Keratinocyte (primary cell): ENCODE measurements around the gene ARSK. TPM values are rescaled to one million over a fixed set of nuclear protein-coding genes. Genes with fewer than 3 reads are reported as not detected.

Source experiments
- DNase-seq: peaks from one replicate; pipeline ENCODE4 v3.0.0-alpha.2; 2011; ENCODE audit warnings: low read depth, missing footprints, low spot score
- FAIRE-seq: peaks from 2 replicates; lab custom pipeline; 2011; peaks lifted over from hg19 to GRCh38; lab: Jason Lieb, UNC
- H2AFZ ChIP-seq: 2 replicates; pipeline ENCODE4 v1.6.0; 2012; ENCODE audit warnings: low read length, control low read depth, inconsistent platforms; ENCODE audit not compliant: control insufficient read depth
- H3K27ac ChIP-seq: 2 replicates; pipeline ENCODE4 v1.5.1; 2011; ENCODE audit warnings: low read length; ENCODE audit not compliant: control insufficient read depth, insufficient read depth
- H3K27me3 ChIP-seq: 3 replicates; pipeline ENCODE4 v1.6.0; 2011; ENCODE audit warnings: low read length; ENCODE audit not compliant: control insufficient read depth, insufficient read depth; ENCODE audit errors: extremely low read depth
- H3K36me3 ChIP-seq, 2 experiments: 2 replicates in 1 of 2; 3 replicates in 1 of 2; pipeline ENCODE4 v1.5.1; 2011; ENCODE audit warnings: low read length in 2 of 2, mild to moderate bottlenecking in 1 of 2; ENCODE audit not compliant: control insufficient read depth in 2 of 2, insufficient read depth in 2 of 2; ENCODE audit errors: extremely low read depth in 1 of 2
- H3K4me1 ChIP-seq: 3 replicates; pipeline ENCODE4 v1.5.1; 2011; ENCODE audit warnings: low read length; ENCODE audit not compliant: control insufficient read depth, insufficient read depth; ENCODE audit errors: extremely low read depth
- H3K4me2 ChIP-seq: 3 replicates; pipeline ENCODE4 v1.6.0; 2011; ENCODE audit warnings: low read depth, low read length; ENCODE audit not compliant: control insufficient read depth, insufficient read depth; ENCODE audit errors: extremely low read depth
- H3K4me3 ChIP-seq, 3 experiments: fragments of 200-600 bp in 1 of 3; sonication (generic) in 1 of 3; 2 replicates in 2 of 3; 3 replicates in 1 of 3; pipeline ENCODE4 v1.5.1; 2011 to 2016; ENCODE audit warnings: low read length in 3 of 3, mild to moderate bottlenecking in 3 of 3, control low read depth in 2 of 3, inconsistent platforms in 1 of 3, low read depth in 1 of 3, mixed read lengths in 1 of 3, mixed run types in 1 of 3, moderate library complexity in 1 of 3; ENCODE audit not compliant: control insufficient read depth in 2 of 3, insufficient read depth in 2 of 3; ENCODE audit errors: extremely low read depth in 1 of 3
- H3K79me2 ChIP-seq: 2 replicates; pipeline ENCODE4 v1.6.0; 2012; ENCODE audit warnings: low read length; ENCODE audit not compliant: control insufficient read depth, insufficient read depth
- H3K9ac ChIP-seq: 3 replicates; pipeline ENCODE4 v1.6.0; 2011; ENCODE audit warnings: low read length; ENCODE audit not compliant: control insufficient read depth, insufficient read depth; ENCODE audit errors: extremely low read depth
- H3K9me1 ChIP-seq: 3 replicates; pipeline ENCODE4 v1.6.0; 2011; ENCODE audit warnings: low read length; ENCODE audit not compliant: control insufficient read depth, insufficient read depth; ENCODE audit errors: extremely low read depth
- H3K9me3 ChIP-seq: 2 replicates; pipeline ENCODE4 v1.5.1; 2012; ENCODE audit warnings: low read depth, low read length; ENCODE audit not compliant: control insufficient read depth
- H4K20me1 ChIP-seq: 3 replicates; pipeline ENCODE4 v1.6.0; 2011; ENCODE audit warnings: low read length; ENCODE audit not compliant: control insufficient read depth, insufficient read depth; ENCODE audit errors: extremely low read depth
- CTCF ChIP-seq, 3 experiments: IDR thresholded peaks in 1 of 3; conservative IDR thresholded peaks in 1 of 3; optimal IDR thresholded peaks in 1 of 3; 2 replicates in 2 of 3; 3 replicates in 1 of 3; pipeline versions ENCODE3 to v1.5.1; 2011; ENCODE audit warnings: low read length in 3 of 3, mild to moderate bottlenecking in 3 of 3, moderate library complexity in 2 of 3, control low read depth in 1 of 3, inconsistent platforms in 1 of 3; ENCODE audit not compliant: insufficient read depth in 2 of 3; ENCODE audit errors: extremely low read depth in 1 of 3
- EZH2 ChIP-seq: IDR thresholded peaks from one replicate; pipeline ENCODE4 v1.6.1; 2012; ENCODE audit warnings: inconsistent platforms, mild to moderate bottlenecking, low read length, moderate library complexity
- dilution Hi-C: fragments of 300-500 bp; cut with MboI; formaldehyde crosslinking; loops from one replicate; pipeline ENCODE4 v1.7.0; 2020; ENCODE audit warnings: low sequenced_read_pairs; ENCODE audit not compliant: extremely low pct_ligation_motif_present
- polyA plus RNA-seq, 5 experiments: library from polyadenylated mRNA; depleted of rRNA in 3 of 5; stranded (reverse) in 3 of 5; stranded (forward) in 1 of 5; unstranded in 1 of 5; fragments of >200 nt; gene quantifications; 1 replicate in 1 of 5; 2 replicates in 3 of 5; 3 replicates in 1 of 5; pipeline versions ENCODE4 v1.2.1 to v1.2.3, GENCODE V29; 2011 to 2012; ENCODE audit warnings: missing spikeins in 2 of 5, low read depth in 1 of 5, low replicate concordance in 1 of 5

The ARSK gene
- polyA plus RNA-seq, 1 donor (not counting 4 experiments of a cell fraction or from before 2014, with no cell fraction given), result 9.3 TPM

- Histone ChIP-seq H3K9ac (no peak overlapping the region), H3K4me2 (no peak overlapping the region), H3K9me1 (no peaks in the 10 kb centered on the region), H3K4me3 (no peak overlapping the region), H3K9me3 (no peaks in the 10 kb centered on the region), H3K27ac (no peak overlapping the region), H3K79me2 (no peaks in the 10 kb centered on the region), H3K4me1 (no peaks in the 10 kb centered on the region), H4K20me1 (no peaks in the 10 kb centered on the region), H3K27me3 (no peaks in the 10 kb centered on the region), H3K36me3 (no peaks in the 10 kb centered on the region), H2AFZ (no peak overlapping the region)
- no peak for FAIRE-seq
- TF ChIP-seq CTCF (optimal IDR thresholded peaks at IDR 0.05 in 1 of 3, IDR thresholded peaks at IDR 0.05 in 1 of 3, conservative IDR thresholded peaks at IDR 0.05 in 1 of 3; ENCODE audit: extremely low read depth in 1 of 3, insufficient read depth in 2 of 3, low read length in 3 of 3) (no peak), EZH2 (no peak)
- DNase-seq, result no peak
- dilution Hi-C loops, result no loop called here
These were observed 10.5 kb downstream of the ARSK start for GRCh38 chr5:95565280-95565920.

- no peaks in the 10 kb centered on the region for H3K36me3 ChIP-seq
- no peak overlapping the region for H3K9ac ChIP-seq
- no peak for FAIRE-seq
- no peak overlapping the region for H3K27ac ChIP-seq
- TF ChIP-seq EZH2, result no peak
- TF ChIP-seq CTCF (optimal IDR thresholded peaks at IDR 0.05 in 1 of 3, IDR thresholded peaks at IDR 0.05 in 1 of 3, conservative IDR thresholded peaks at IDR 0.05 in 1 of 3; ENCODE audit: extremely low read depth in 1 of 3, insufficient read depth in 2 of 3, low read length in 3 of 3), result no peak
- H2AFZ ChIP-seq, result no peak overlapping the region
- H3K4me2 ChIP-seq, result no peak overlapping the region
- no peaks in the 10 kb centered on the region for H3K9me3 ChIP-seq
- no peak overlapping the region for H3K4me3 ChIP-seq
- no peaks in the 10 kb centered on the region for H4K20me1 ChIP-seq
- no peaks in the 10 kb centered on the region for H3K27me3 ChIP-seq
- H3K4me1 ChIP-seq, result no peaks in the 10 kb centered on the region
- H3K79me2 ChIP-seq, result no peaks in the 10 kb centered on the region
- no peak for DNase-seq
- H3K9me1 ChIP-seq, result no peaks in the 10 kb centered on the region
- dilution Hi-C loops, result no loop called here
These were observed 17.1 kb downstream of the ARSK start for GRCh38 chr5:95572016-95572415.
